ENCODE measurements around the gene HMCN2.
"Not testable (repeated sequence)": the region's sequence is repeated elsewhere in the genome, so short reads cannot be mapped to it uniquely, and the experiment has no call there.

HMCN2 gene

GRCh38 chr9:130240410-130241197, 25.0 kb upstream of the HMCN2 start:
- DNase-seq = peak; percentile 78

GRCh38 chr9:130241198-130241535, 24.4 kb upstream of the HMCN2 start:
- DNase-seq = no peak

- DNase-seq = no peak
These were observed 23.1 kb upstream of the HMCN2 start for GRCh38 chr9:130242270-130243014.

GRCh38 chr9:130243015-130243881, 22.3 kb upstream of the HMCN2 start:
- peak; percentile 70 to 83 (median 78) for DNase-seq

- no peak for DNase-seq
These were observed 21.7 kb upstream of the HMCN2 start for GRCh38 chr9:130243882-130244170.

- no peak for DNase-seq
These were observed 20.9 kb upstream of the HMCN2 start for GRCh38 chr9:130244548-130245165.

- no peak for DNase-seq
These were observed 20.1 kb upstream of the HMCN2 start for GRCh38 chr9:130245474-130245873.

- no peak for DNase-seq
These were observed 19.4 kb upstream of the HMCN2 start for GRCh38 chr9:130246126-130246525.

- DNase-seq = no peak
These were observed 10.6 kb upstream of the HMCN2 start for GRCh38 chr9:130254747-130255630.

GRCh38 chr9:130255631-130256134, 9.9 kb upstream of the HMCN2 start:
- DNase-seq = no peak

GRCh38 chr9:130256644-130257043, 8.9 kb upstream of the HMCN2 start:
- DNase-seq = no peak

GRCh38 chr9:130258137-130258536, 7.4 kb upstream of the HMCN2 start:
- not testable (repeated sequence) for DNase-seq

GRCh38 chr9:130259044-130259443, 6.5 kb upstream of the HMCN2 start:
- no peak for DNase-seq

GRCh38 chr9:130260816-130261765, 4.5 kb upstream of the HMCN2 start:
- DNase-seq = no peak

- DNase-seq = no peak
These were observed 3.4 kb upstream of the HMCN2 start for GRCh38 chr9:130262061-130262745.

GRCh38 chr9:130262771-130263170, 2.8 kb upstream of the HMCN2 start:
- DNase-seq = no peak

- no peak for DNase-seq
These were observed 1.8 kb upstream of the HMCN2 start for GRCh38 chr9:130263601-130264413.

GRCh38 chr9:130264414-130265350, 878 bp upstream of the HMCN2 start:
- DNase-seq = no peak
